AML-193 (cell line): ENCODE data around the gene HOXA11.
A peak's percentile ranks its signal among the peaks of the same experiment; 100 is the strongest.

Experiments
- DNase-seq, 2 experiments: peaks; one replicate each; lab custom pipeline; 2025; lab: John Stamatoyannopoulos, UW

The HOXA11 gene

GRCh38 chr7:27158436-27159265 lies 26.4 kb downstream of the HOXA11 start:
- no peak for DNase-seq

- DNase-seq: no peak
Measured at GRCh38 chr7:27157702-27158431, 27.2 kb downstream of the HOXA11 start.

- no peak for DNase-seq
Measured at GRCh38 chr7:27156916-27157701, 27.9 kb downstream of the HOXA11 start.

- DNase-seq: no peak
Measured at GRCh38 chr7:27156508-27156898, 28.5 kb downstream of the HOXA11 start, which contains the start of gene HOXA7. TSS of gene HOXA7 (minus strand) at chr7:27156675. CDS start at chr7:27156545, 130 bp downstream.

- DNase-seq: no peak
Measured at GRCh38 chr7:27155816-27156507, 29.1 kb downstream of the HOXA11 start.

GRCh38 chr7:27154901-27155815 lies 29.9 kb downstream of the HOXA11 start:
- no peak for DNase-seq

GRCh38 chr7:27154369-27154768 lies 30.7 kb downstream of the HOXA11 start:
- no peak for DNase-seq

- no peak for DNase-seq
Measured at GRCh38 chr7:27153526-27153925, 31.5 kb downstream of the HOXA11 start.

- no peak for DNase-seq
Measured at GRCh38 chr7:27152816-27153442, 32.1 kb downstream of the HOXA11 start.

GRCh38 chr7:27151931-27152815 lies 32.9 kb downstream of the HOXA11 start, which contains the start of gene HOXA3:
TSS of gene HOXA3 (minus strand) at chr7:27152583. CDS start at chr7:27110640, 41,943 bp downstream.
- no peak for DNase-seq

GRCh38 chr7:27151341-27151930 lies 33.6 kb downstream of the HOXA11 start:
- DNase-seq: no peak

GRCh38 chr7:27150568-27151340 lies 34.3 kb downstream of the HOXA11 start:
- DNase-seq: peak; percentile 16 to 27

GRCh38 chr7:27149842-27150567 lies 35.0 kb downstream of the HOXA11 start:
- DNase-seq: no peak

GRCh38 chr7:27148756-27149641 lies 36.0 kb downstream of the HOXA11 start:
- DNase-seq: no peak

GRCh38 chr7:27148031-27148755 lies 36.8 kb downstream of the HOXA11 start:
- DNase-seq: no peak
